Right lobe of liver (tissue), 6 donors: ENCODE data around the gene CRB1. TPM values are rescaled to one million over a fixed set of nuclear protein-coding genes. Genes with fewer than 3 reads are reported as not detected.

Source experiments
- ATAC-seq, 4 donors: fragments of 200-7000 bp; cut with Tn5 transposase; one replicate each; pipeline ENCODE4 v1.9.1; 2020; ENCODE audit warnings: mild to moderate bottlenecking in 4 of 4, moderate library complexity in 4 of 4
- DNase-seq, 3 donors: peaks; one replicate each; pipeline ENCODE4 v3.0.0-alpha.2; 2020
- H3K27ac ChIP-seq, 3 donors: fragments of 200-600 bp; one replicate each; pipeline ENCODE4 v1.8.0; 2022
- H3K27me3 ChIP-seq, 2 donors: fragments of 200-600 bp; one replicate each; pipeline ENCODE4 v1.8.0; 2022
- H3K36me3 ChIP-seq, 4 donors: fragments of 200-600 bp; sonication (generic) in 1 of 4; one replicate each; pipeline versions ENCODE4 v1.5.1 to v1.8.0; 2017 to 2022; ENCODE audit warnings: control low read depth in 1 of 4
- H3K4me1 ChIP-seq, 4 donors: fragments of 200-600 bp; sonication (generic) in 1 of 4; one replicate each; pipeline versions ENCODE4 v1.5.1 to v1.8.0; 2017 to 2022; ENCODE audit warnings: control low read depth in 1 of 4
- H3K4me3 ChIP-seq, 3 donors: fragments of 200-600 bp; one replicate each; pipeline ENCODE4 v1.8.0; 2022
- H3K9me3 ChIP-seq, 4 donors: fragments of 200-600 bp; sonication (generic) in 1 of 4; one replicate each; pipeline versions ENCODE4 v1.5.1 to v1.8.0; 2017 to 2022; ENCODE audit warnings: control low read depth in 1 of 4
- CTCF ChIP-seq, 4 donors: fragments of 200-600 bp in 3 of 4; fragments of 450-650 bp in 1 of 4; IDR thresholded peaks; one replicate each; pipeline versions ENCODE4 v1.5.1 to v1.8.0; 2016 to 2022; ENCODE audit warnings: antibody characterized with exemption in 4 of 4, mild to moderate bottlenecking in 2 of 4
- POLR2A ChIP-seq: fragments of 450-650 bp; IDR thresholded peaks from one replicate; pipeline ENCODE4 v1.6.1; 2017; ENCODE audit warnings: antibody characterized with exemption, mild to moderate bottlenecking
- WGBS: methylation state at CpG from one replicate; pipeline ENCODE4 v1.1.6; 2018; ENCODE audit warnings: low coverage, low lambda C conversion rate; ENCODE audit not compliant: insufficient coverage; ENCODE audit errors: missing lambda C conversion rate; 5-methylcytosine and 5-hydroxymethylcytosine counted together
- intact Hi-C, 2 donors: fragments of 100-400 bp; cut with DNase I; formaldehyde crosslinking; loops; one replicate each; pipeline versions ENCODE4 v1.11.2 to v1.14.1; 2022
- total RNA-seq, 6 experiments: library from RNA; depleted of rRNA in 2 of 6; stranded (reverse); fragments of >200 nt in 2 of 6; fragmentation: NEBNext Ultra II Directional in 3 of 6; extraction: Animal tissue kit (Norgen Biotek cat#: 25700) in 3 of 6; gene quantifications; one replicate each; pipeline versions ENCODE4 v1.1.0 to v1.2.4, GENCODE V29; 2016 to 2023
- donor health status: DM: no; HTN: yes; CAD: no.
- donor health status: DM: no; HTN: no; CAD: no.
- donor health status: DM: no; HTN: no; CAD: no.
- donor health status: DM: no; HTN: yes; CAD: no.
- donor health status: DM: no; HTN: yes; CAD: no.

The CRB1 gene
- total RNA-seq, 6 experiments from 2014 or later = 0.29 TPM; not detected in 5

- H3K4me3 ChIP-seq = no peak overlapping the region
- DNase-seq (no peak), ATAC-seq (no peak)
- no peak for TF ChIP-seq POLR2A
- no peak for TF ChIP-seq CTCF (IDR thresholded peaks at IDR 0.05)
- H3K9me3 ChIP-seq = no peaks in the 10 kb centered on the region
- H3K27me3 ChIP-seq = no peaks in the 10 kb centered on the region
- intact Hi-C loops = no loop called here
- WGBS = 55% methylated on average over 3 of the region's 3 CpGs
- H3K36me3 ChIP-seq = no peaks in the 10 kb centered on the region
- H3K27ac ChIP-seq = no peak overlapping the region
- peaks cover 0 to 9% (median 0%) of the 10 kb centered on the region in 4 donors for H3K4me1 ChIP-seq
Observed at GRCh38 chr1:197466813-197467212, 198.8 kb downstream of the CRB1 start.

GRCh38 chr1:197467881-197468280 lies 199.8 kb downstream of the CRB1 start:
- no peaks in the 10 kb centered on the region for H3K9me3 ChIP-seq
- H3K27ac ChIP-seq = no peak overlapping the region
- no peak overlapping the region for H3K4me3 ChIP-seq
- intact Hi-C loops = no loop called here
- TF ChIP-seq CTCF (IDR thresholded peaks at IDR 0.05) (no peak), POLR2A (no peak)
- no peaks in the 10 kb centered on the region for H3K36me3 ChIP-seq
- DNase-seq (no peak), ATAC-seq (no peak)
- peaks cover 0 to 9% (median 0%) of the 10 kb centered on the region in 4 donors for H3K4me1 ChIP-seq
- WGBS = 86% methylated on average over 1 of the region's 1 CpG
- H3K27me3 ChIP-seq = no peaks in the 10 kb centered on the region

GRCh38 chr1:197468543-197469175 lies 200.6 kb downstream of the CRB1 start:
- intact Hi-C loops = no loop called here
- Histone ChIP-seq H3K36me3 (no peaks in the 10 kb centered on the region), H3K4me3 (no peak overlapping the region), H3K27me3 (no peaks in the 10 kb centered on the region), H3K27ac (no peak overlapping the region), H3K4me1 (peaks cover 0 to 3% (median 0%) of the 10 kb centered on the region in 4 donors), H3K9me3 (no peaks in the 10 kb centered on the region)
- 70% methylated on average over 7 of the region's 9 CpGs for WGBS
- no peak for TF ChIP-seq POLR2A
- TF ChIP-seq CTCF (IDR thresholded peaks at IDR 0.05) = no peak
- ATAC-seq (no peak), DNase-seq (no peak)

- no peaks in the 10 kb centered on the region for H3K36me3 ChIP-seq
- no peaks in the 10 kb centered on the region for H3K9me3 ChIP-seq
- no peak for DNase-seq
- WGBS = 44% methylated on average over 7 of the region's 7 CpGs
- H3K4me3 ChIP-seq = no peak overlapping the region
- ATAC-seq = no peak
- no peaks in the 10 kb centered on the region for H3K4me1 ChIP-seq
- H3K27me3 ChIP-seq = no peaks in the 10 kb centered on the region
- TF ChIP-seq CTCF (IDR thresholded peaks at IDR 0.05) = no peak
- no peak for TF ChIP-seq POLR2A
- no peak overlapping the region for H3K27ac ChIP-seq
- intact Hi-C loops = no loop called here
Observed at GRCh38 chr1:197469620-197470210, 201.7 kb downstream of the CRB1 start.
